ENCODE data around the gene RXRA.

RXRA gene

GRCh38 chr9:134407121-134407779, 81.0 kb downstream of the RXRA start:
- Histone ChIP-seq H3K36me3 (ENCODE audit: control insufficient read depth in 1 of 2, insufficient read depth in 2 of 2, low read length in 2 of 2) (peaks cover 10 to 25% of the 10 kb centered on the region in 2 experiments), H2BK5ac (ENCODE audit: low read depth, low read length, poor library complexity) (no peak overlapping the region), H3K18ac (ENCODE audit: low read length) (peak overlapping the region; percentile 18), H2AK5ac (ENCODE audit: low read length) (no peak overlapping the region), H3K79me2 (ENCODE audit: control insufficient read depth, insufficient read depth, low read length, poor library complexity) (peaks cover 4% of the 10 kb centered on the region), H3K79me1 (ENCODE audit: low read length) (peaks cover 17% of the 10 kb centered on the region), H4K12ac (ENCODE audit: low read depth, low read length) (no peak overlapping the region), H3K4me1 (ENCODE audit: control insufficient read depth in 1 of 2, insufficient read depth in 2 of 2, low read length in 2 of 2) (peaks cover 32 to 35% of the 10 kb centered on the region in 2 experiments), H2BK120ac (ENCODE audit: insufficient read depth, low read length, poor library complexity) (no peak overlapping the region), H3K14ac (ENCODE audit: low read length) (peak overlapping the region; percentile 27), H3K4me2 (ENCODE audit: low read length) (no peak overlapping the region), H2AFZ (ENCODE audit: insufficient read depth, low read length, poor library complexity) (peak overlapping the region; percentile 15), H4K91ac (ENCODE audit: low read depth, low read length) (peak overlapping the region; percentile 10), H3K27ac (ENCODE audit: low read depth, low read length) (no peak overlapping the region), H3K4me3 (ENCODE audit: low read depth, low read length) (no peak overlapping the region), H3K27me3 (ENCODE audit: insufficient read depth, low read length) (no peaks in the 10 kb centered on the region), H3K23ac (ENCODE audit: low read length) (no peak overlapping the region), H3K4ac (ENCODE audit: low read depth, low read length) (no peak overlapping the region), H4K8ac (ENCODE audit: low read depth, low read length) (no peak overlapping the region), H2BK12ac (ENCODE audit: low read length) (no peak overlapping the region), H3K9me3 (ENCODE audit: insufficient read depth, low read depth, low read length) (no peaks in the 10 kb centered on the region), H3K9ac (ENCODE audit: low read length) (no peak overlapping the region)
- no CpG with 5 or more reads among the region's 33 CpGs for WGBS (ENCODE audit: extremely low coverage, insufficient coverage, insufficient read length)
- peak; percentile 86 to 88 for DNase-seq

GRCh38 chr9:134408389-134408788, 82.1 kb downstream of the RXRA start:
- Histone ChIP-seq H2BK5ac (ENCODE audit: low read depth, low read length, poor library complexity) (no peak overlapping the region), H3K4me3 (ENCODE audit: low read depth, low read length) (no peak overlapping the region), H2AFZ (ENCODE audit: insufficient read depth, low read length, poor library complexity) (no peak overlapping the region), H3K4ac (ENCODE audit: low read depth, low read length) (no peak overlapping the region), H3K79me2 (ENCODE audit: control insufficient read depth, insufficient read depth, low read length, poor library complexity) (peaks cover 9% of the 10 kb centered on the region), H3K27ac (ENCODE audit: low read depth, low read length) (no peak overlapping the region), H3K18ac (ENCODE audit: low read length) (no peak overlapping the region), H3K36me3 (ENCODE audit: control insufficient read depth in 1 of 2, insufficient read depth in 2 of 2, low read length in 2 of 2) (peaks cover 5 to 15% of the 10 kb centered on the region in 2 experiments), H2AK5ac (ENCODE audit: low read length) (no peak overlapping the region), H2BK12ac (ENCODE audit: low read length) (no peak overlapping the region), H3K79me1 (ENCODE audit: low read length) (peaks cover 25% of the 10 kb centered on the region), H3K9ac (ENCODE audit: low read length) (no peak overlapping the region), H4K12ac (ENCODE audit: low read depth, low read length) (no peak overlapping the region), H3K27me3 (ENCODE audit: insufficient read depth, low read length) (no peaks in the 10 kb centered on the region), H2BK120ac (ENCODE audit: insufficient read depth, low read length, poor library complexity) (no peak overlapping the region), H3K23ac (ENCODE audit: low read length) (no peak overlapping the region), H3K4me2 (ENCODE audit: low read length) (no peak overlapping the region), H3K9me3 (ENCODE audit: insufficient read depth, low read depth, low read length) (peaks cover 2% of the 10 kb centered on the region), H4K8ac (ENCODE audit: low read depth, low read length) (no peak overlapping the region), H3K14ac (ENCODE audit: low read length) (no peak overlapping the region), H4K91ac (ENCODE audit: low read depth, low read length) (no peak overlapping the region), H3K4me1 (ENCODE audit: control insufficient read depth in 1 of 2, insufficient read depth in 2 of 2, low read length in 2 of 2) (peaks cover 42 to 47% of the 10 kb centered on the region in 2 experiments)
- DNase-seq = no peak
- WGBS (ENCODE audit: extremely low coverage, insufficient coverage, insufficient read length) = no CpG with 5 or more reads among the region's 9 CpGs

- H3K79me2 ChIP-seq (ENCODE audit: control insufficient read depth, insufficient read depth, low read length, poor library complexity) = peaks cover 9% of the 10 kb centered on the region
- no peak overlapping the region for H3K4ac ChIP-seq (ENCODE audit: low read depth, low read length)
- H2AFZ ChIP-seq (ENCODE audit: insufficient read depth, low read length, poor library complexity) = no peak overlapping the region
- no peak overlapping the region for H2BK12ac ChIP-seq (ENCODE audit: low read length)
- H3K9ac ChIP-seq (ENCODE audit: low read length) = no peak overlapping the region
- H3K23ac ChIP-seq (ENCODE audit: low read length) = no peak overlapping the region
- H4K12ac ChIP-seq (ENCODE audit: low read depth, low read length) = no peak overlapping the region
- H3K79me1 ChIP-seq (ENCODE audit: low read length) = peaks cover 30% of the 10 kb centered on the region
- H2BK5ac ChIP-seq (ENCODE audit: low read depth, low read length, poor library complexity) = no peak overlapping the region
- H3K27ac ChIP-seq (ENCODE audit: low read depth, low read length) = no peak overlapping the region
- H3K9me3 ChIP-seq (ENCODE audit: insufficient read depth, low read depth, low read length) = peaks cover 2% of the 10 kb centered on the region
- peaks cover 47 to 53% of the 10 kb centered on the region in 2 experiments for H3K4me1 ChIP-seq (ENCODE audit: control insufficient read depth in 1 of 2, insufficient read depth in 2 of 2, low read length in 2 of 2)
- H4K8ac ChIP-seq (ENCODE audit: low read depth, low read length) = no peak overlapping the region
- H3K4me3 ChIP-seq (ENCODE audit: low read depth, low read length) = no peak overlapping the region
- no peak overlapping the region for H3K14ac ChIP-seq (ENCODE audit: low read length)
- no peaks in the 10 kb centered on the region for H3K27me3 ChIP-seq (ENCODE audit: insufficient read depth, low read length)
- H3K18ac ChIP-seq (ENCODE audit: low read length) = no peak overlapping the region
- peaks cover 5 to 11% of the 10 kb centered on the region in 2 experiments for H3K36me3 ChIP-seq (ENCODE audit: control insufficient read depth in 1 of 2, insufficient read depth in 2 of 2, low read length in 2 of 2)
- no peak overlapping the region for H2AK5ac ChIP-seq (ENCODE audit: low read length)
- H4K91ac ChIP-seq (ENCODE audit: low read depth, low read length) = no peak overlapping the region
- WGBS (ENCODE audit: extremely low coverage, insufficient coverage, insufficient read length) = no CpG with 5 or more reads among the region's 40 CpGs
- peak in 1 of 2 donors; percentile 19 for DNase-seq
- no peak overlapping the region for H2BK120ac ChIP-seq (ENCODE audit: insufficient read depth, low read length, poor library complexity)
- H3K4me2 ChIP-seq (ENCODE audit: low read length) = no peak overlapping the region
Observed at GRCh38 chr9:134408939-134409737, 82.9 kb downstream of the RXRA start.

- H3K79me2 ChIP-seq (ENCODE audit: control insufficient read depth, insufficient read depth, low read length, poor library complexity) = peaks cover 9% of the 10 kb centered on the region
- H4K12ac ChIP-seq (ENCODE audit: low read depth, low read length) = no peak overlapping the region
- H4K91ac ChIP-seq (ENCODE audit: low read depth, low read length) = peak overlapping the region; percentile 34
- H2BK12ac ChIP-seq (ENCODE audit: low read length) = no peak overlapping the region
- H3K4ac ChIP-seq (ENCODE audit: low read depth, low read length) = no peak overlapping the region
- no peak overlapping the region for H3K4me2 ChIP-seq (ENCODE audit: low read length)
- peaks cover 49 to 54% of the 10 kb centered on the region in 2 experiments for H3K4me1 ChIP-seq (ENCODE audit: control insufficient read depth in 1 of 2, insufficient read depth in 2 of 2, low read length in 2 of 2)
- peak overlapping the region; percentile 40 for H3K14ac ChIP-seq (ENCODE audit: low read length)
- peaks cover 2% of the 10 kb centered on the region for H3K9me3 ChIP-seq (ENCODE audit: insufficient read depth, low read depth, low read length)
- no CpG with 5 or more reads among the region's 17 CpGs for WGBS (ENCODE audit: extremely low coverage, insufficient coverage, insufficient read length)
- no peak overlapping the region for H3K4me3 ChIP-seq (ENCODE audit: low read depth, low read length)
- H4K8ac ChIP-seq (ENCODE audit: low read depth, low read length) = no peak overlapping the region
- H3K36me3 ChIP-seq (ENCODE audit: control insufficient read depth in 1 of 2, insufficient read depth in 2 of 2, low read length in 2 of 2) = peaks cover 5 to 11% of the 10 kb centered on the region in 2 experiments
- H3K23ac ChIP-seq (ENCODE audit: low read length) = no peak overlapping the region
- peak overlapping the region; percentile 10 for H3K27ac ChIP-seq (ENCODE audit: low read depth, low read length)
- H3K27me3 ChIP-seq (ENCODE audit: insufficient read depth, low read length) = no peaks in the 10 kb centered on the region
- peak overlapping the region; percentile 1 for H2AK5ac ChIP-seq (ENCODE audit: low read length)
- no peak overlapping the region for H3K9ac ChIP-seq (ENCODE audit: low read length)
- no peak overlapping the region for H2BK120ac ChIP-seq (ENCODE audit: insufficient read depth, low read length, poor library complexity)
- no peak overlapping the region for H2BK5ac ChIP-seq (ENCODE audit: low read depth, low read length, poor library complexity)
- H3K18ac ChIP-seq (ENCODE audit: low read length) = peak overlapping the region; percentile 18
- no peak overlapping the region for H2AFZ ChIP-seq (ENCODE audit: insufficient read depth, low read length, poor library complexity)
- DNase-seq = peak in 1 of 2 donors; percentile 32
- H3K79me1 ChIP-seq (ENCODE audit: low read length) = peaks cover 36% of the 10 kb centered on the region
Observed at GRCh38 chr9:134410071-134410834, 84.0 kb downstream of the RXRA start.

Measured in trophoblast cell (in vitro differentiated cells and primary cell).